Cerebellar nuclear complex (tissue), 1 donor: ENCODE data around the gene FLNB.
"Not testable (repeated sequence)": the region's sequence is repeated elsewhere in the genome, so short reads cannot be mapped to it uniquely, and the experiment has no call there.

Experiments
- DNase-seq, 2 experiments: peaks; one replicate each; lab custom pipeline; 2025; lab: John Stamatoyannopoulos, UW

The FLNB gene

DNA sequence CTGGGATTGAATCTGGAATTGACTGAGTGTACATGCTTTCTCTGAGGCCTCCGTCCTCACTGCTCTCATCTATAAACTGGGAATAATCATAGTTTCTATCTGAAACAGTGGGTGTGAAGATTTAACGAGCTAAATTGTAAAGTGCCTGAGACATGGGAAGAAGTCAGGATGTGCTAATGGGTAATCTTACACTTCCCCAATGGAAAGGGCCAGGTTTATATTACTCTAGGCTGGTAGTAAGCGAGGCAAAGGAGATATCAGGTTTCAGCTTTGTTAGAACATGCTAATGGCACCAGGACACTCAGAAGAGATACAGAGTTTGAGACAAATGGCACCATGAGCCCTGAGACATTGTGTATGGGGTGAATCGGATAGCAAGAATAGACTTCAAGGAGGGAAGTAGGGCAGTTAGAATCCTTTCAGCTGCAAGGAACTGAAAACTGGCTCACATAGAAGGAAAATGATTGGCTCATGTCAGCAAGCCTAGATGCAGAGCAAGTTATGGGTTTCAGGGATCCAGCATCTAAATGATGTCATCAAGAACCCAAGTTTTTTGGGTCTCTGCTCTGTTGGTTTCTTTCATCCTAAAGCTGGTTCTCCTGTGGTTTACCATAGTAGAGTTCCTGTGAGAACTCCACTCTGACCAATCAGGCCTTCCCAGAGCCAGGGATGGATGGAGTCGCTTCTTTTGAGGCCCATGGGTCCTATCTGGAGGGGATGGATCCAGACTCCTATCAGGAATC, 21.8 kb downstream of the FLNB start:
- DNase-seq: no peak

GRCh38 chr3:58032186-58032585, 24.0 kb downstream of the FLNB start:
- no peak for DNase-seq

GRCh38 chr3:58034738-58035523, 26.7 kb downstream of the FLNB start:
- no peak for DNase-seq

- no peak for DNase-seq
These were observed 27.5 kb downstream of the FLNB start for GRCh38 chr3:58035524-58036255.

DNA sequence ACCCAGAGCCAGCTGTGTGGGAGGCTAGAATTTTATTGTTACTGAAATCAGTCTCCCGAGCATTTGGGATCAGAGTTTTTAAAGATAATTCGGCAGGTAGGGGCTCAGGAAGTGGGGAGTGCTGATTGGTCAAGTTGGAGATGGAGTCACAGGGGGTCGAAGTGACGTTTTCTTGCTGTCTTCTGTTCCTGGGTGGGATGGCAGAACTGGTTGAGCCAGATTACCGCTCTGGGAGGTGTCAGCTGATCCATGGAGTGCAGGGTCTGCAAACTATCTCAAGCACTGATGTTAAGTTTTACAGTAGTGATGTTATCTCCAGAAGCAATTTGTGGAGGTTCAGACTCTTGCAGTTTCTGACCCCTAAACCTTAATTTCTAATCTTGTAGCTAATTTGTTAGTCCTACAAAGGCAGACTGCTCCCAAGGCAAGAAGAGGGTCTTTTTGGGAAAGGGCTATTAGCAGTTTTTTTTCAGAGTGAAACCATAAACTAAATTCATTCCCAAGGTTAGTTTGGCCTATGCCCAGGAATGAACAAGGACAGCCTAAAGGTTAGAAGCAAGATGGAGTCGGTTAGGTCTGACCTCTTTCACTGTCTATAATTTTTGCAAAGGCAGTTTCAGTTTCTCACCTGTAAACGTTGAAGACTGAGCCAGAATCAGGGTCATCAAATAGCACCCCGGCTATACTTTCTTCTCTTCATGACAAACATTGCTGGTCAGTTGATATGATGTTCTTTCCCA, 28.2 kb downstream of the FLNB start:
- DNase-seq: no peak

GRCh38 chr3:58037141-58037910, 29.1 kb downstream of the FLNB start:
- no peak for DNase-seq

GRCh38 chr3:58038675-58039292, 30.6 kb downstream of the FLNB start:
- no peak for DNase-seq

DNA sequence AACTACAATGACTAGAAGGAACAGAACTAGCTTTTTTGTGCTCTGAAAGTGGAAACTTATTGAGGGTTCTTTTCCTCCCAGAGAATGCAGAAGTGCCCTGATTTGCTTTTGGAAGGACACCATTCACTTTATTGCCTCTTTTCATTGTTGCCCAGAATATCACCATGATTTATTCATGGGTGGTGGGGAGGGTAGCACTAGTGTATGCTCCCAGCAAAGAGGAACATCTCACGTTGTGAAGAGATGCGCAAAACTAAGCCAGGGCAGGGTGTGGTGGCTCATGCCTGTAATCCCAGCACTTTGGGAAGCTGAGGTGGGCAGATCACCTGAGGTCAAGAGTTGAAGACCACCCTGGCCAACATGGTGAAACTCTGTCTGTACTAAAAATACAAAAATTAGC, 31.4 kb downstream of the FLNB start:
- DNase-seq: no peak

DNA sequence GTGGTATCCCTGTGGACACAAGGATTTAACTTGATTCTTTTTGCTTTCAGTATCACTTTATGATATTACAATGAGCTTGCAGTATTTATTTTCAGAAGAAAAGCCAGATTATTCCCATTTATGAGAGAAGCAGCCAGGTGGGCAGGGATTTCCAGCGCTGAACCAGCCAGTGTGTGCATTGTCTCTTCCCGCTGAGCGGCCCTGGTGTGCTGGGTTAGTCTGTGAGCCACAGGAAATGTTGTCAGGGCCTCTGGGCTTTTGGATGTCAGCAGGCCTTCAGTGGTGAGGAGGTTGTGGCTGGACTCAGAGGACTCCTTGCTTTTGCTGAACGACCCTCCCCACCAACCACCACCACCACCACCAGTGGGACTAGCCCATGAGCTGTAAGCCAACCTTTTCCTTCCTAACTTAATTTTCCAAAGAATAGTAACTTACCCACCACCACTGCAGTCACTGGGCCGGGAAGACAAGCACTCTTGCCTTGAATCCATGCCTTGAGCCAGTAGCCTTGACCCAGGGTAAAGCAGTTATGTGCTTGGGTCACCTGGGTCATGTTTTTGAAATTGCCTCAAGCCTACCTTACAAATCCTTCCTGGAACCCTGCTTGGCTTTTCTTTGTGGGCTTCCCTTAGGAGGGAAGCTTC, 33.1 kb downstream of the FLNB start:
- DNase-seq: no peak

GRCh38 chr3:58041826-58042324, 33.7 kb downstream of the FLNB start:
- no peak for DNase-seq

DNA sequence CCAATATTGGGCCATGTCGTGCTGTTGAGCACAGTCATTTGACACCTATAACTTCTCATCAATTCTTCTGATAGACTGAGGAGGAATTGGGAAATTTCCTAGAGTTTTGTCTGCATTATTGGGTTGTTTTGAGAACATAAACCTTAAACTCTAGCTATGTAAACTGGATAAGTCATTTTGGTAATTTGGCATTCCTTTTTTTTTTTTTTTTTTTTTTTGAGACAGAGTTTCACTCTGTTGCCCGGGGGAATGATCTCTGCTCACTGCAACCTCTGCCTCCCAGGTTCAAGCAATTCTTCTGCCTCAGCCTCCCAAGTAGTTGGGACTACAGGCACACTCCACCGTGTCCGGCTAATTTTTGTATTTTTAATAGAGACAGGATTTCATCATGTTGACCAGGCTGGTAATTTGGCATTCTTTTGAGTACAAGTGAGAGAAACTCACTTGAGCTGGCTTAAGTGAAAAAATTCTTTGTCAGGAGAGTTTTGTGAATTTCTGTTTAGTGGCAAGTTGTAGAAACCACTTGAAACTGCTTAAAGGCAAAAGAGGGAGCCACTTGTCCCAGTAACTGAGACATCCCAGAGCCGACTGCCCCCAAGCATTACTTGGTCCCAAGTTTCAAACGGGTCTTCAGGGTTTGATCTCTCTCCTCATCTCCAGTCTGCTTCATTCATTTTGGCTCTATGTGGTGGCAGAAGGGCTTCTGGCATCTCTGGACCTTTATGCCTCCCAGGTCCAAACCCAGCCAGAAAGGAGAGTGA, 34.9 kb downstream of the FLNB start:
- DNase-seq: no peak

DNA sequence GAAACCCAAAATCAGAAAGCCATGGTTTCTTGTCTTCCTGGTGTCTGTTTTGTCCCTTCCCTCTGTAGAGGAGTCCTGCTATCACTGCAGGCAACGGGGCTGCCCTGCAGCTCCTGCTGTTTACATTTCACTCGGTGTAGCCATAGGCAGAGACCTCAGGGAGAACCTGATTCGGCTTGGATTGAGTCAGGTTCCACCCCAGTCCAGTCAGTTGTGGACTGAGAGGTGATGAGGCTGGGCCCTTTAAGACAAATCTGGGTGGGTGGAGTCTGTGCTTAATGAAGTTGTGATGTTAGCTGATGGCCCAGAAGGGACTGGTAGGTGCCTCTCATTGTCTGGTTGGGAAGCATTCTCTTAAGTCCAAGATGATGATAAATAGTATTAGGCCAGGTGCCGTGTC, 35.7 kb downstream of the FLNB start:
- DNase-seq: no peak

DNA sequence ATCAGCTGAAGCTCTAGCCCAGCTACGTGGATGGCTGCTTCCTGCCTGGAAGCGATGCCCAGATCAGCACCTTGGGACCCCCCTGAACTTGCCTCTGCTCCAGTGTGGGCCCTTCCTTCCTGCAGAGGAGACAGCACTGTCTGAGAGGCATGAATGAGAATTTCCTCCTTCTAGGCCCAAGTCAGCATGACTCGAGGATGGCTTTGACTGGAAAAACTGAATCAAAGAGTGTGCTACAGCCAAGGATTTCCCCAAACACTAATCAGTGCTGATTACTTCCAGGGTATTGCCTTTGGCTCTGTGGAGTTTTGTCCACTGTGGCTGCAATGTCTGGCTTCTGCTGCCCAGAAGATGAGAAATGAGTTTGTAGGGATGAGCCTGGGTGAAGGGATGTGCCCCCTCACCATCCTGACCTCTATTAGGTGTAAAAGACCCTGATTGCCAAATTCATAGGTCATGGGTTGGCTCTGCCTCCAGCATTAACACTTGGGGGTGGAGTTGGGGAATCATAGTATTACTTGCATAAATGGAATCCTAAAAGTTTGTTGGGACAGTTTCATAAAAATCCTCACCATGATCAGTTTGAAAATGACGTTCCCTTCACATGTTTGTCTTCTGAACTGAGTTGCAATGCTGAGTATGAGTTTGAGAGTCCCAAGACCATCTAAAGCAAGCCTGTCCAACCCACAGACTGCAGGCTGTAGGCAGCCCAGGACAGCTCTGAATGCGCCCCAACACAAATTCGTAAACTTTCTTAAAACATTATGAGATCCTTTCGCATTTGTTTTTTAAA, 36.7 kb downstream of the FLNB start:
- no peak for DNase-seq

DNA sequence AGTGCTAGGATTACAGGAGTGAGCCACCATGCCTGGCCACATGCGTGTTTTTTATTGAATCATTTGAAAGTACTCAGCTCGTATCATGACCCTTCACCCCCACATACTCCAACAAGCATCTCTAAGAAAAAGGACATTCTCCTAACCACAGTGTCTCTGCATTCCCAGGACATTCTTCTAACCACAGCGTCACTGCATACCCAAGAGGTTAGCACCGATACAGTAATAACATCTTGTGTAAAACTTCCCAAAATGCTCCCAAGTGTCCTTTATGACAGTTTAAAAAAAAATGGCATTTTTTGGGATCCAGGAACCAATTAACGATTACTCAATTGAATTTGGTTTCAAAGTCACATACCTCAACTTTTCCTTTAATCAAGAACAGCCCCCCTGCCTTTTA, 39.6 kb downstream of the FLNB start:
- DNase-seq: no peak

- DNase-seq: no peak
These were observed 40.1 kb downstream of the FLNB start for GRCh38 chr3:58048301-58048700.

- no peak for DNase-seq
These were observed 41.0 kb downstream of the FLNB start for GRCh38 chr3:58049143-58049785.

- DNase-seq: no peak
These were observed 43.0 kb downstream of the FLNB start for GRCh38 chr3:58051196-58051595.

DNA sequence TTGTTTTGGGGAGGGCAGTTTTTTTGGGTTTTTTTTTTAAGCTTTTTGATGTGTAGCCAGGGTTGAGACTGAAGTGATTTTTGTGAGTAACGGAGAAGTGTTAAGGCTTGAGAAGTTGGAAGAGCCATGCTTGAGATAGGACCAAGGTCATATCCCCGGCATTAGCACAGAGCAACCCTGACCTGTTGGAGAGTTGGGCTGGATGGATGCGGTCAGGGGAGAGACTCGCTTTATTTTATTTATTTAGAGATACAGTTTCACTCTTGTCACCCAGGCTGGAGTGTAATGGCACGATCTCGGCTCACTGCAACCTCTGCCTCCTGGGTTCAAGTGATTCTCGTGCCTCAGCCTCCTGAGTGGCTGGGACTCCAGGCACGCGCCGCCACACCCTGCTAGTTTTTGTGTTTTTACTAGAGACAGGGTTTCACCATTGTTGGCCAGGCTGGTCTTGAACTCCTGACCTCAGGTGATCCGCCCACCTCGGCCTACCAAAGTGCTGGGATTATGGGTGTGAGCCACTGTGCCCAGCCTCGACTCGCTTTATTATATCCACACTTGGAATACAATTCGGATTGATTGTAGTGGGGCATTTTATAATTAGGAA, 43.5 kb downstream of the FLNB start:
- DNase-seq: not testable (repeated sequence)
